ENCODE measurements around the gene REC114. TPM values are rescaled to one million over a fixed set of nuclear protein-coding genes. Genes with fewer than 3 reads are reported as not detected.

Gene REC114
- total and polyA plus RNA-seq, 10 of the 15 experiments (the other 5 are each of a cell fraction or from before 2014, with no cell fraction given): not detected

DNA sequence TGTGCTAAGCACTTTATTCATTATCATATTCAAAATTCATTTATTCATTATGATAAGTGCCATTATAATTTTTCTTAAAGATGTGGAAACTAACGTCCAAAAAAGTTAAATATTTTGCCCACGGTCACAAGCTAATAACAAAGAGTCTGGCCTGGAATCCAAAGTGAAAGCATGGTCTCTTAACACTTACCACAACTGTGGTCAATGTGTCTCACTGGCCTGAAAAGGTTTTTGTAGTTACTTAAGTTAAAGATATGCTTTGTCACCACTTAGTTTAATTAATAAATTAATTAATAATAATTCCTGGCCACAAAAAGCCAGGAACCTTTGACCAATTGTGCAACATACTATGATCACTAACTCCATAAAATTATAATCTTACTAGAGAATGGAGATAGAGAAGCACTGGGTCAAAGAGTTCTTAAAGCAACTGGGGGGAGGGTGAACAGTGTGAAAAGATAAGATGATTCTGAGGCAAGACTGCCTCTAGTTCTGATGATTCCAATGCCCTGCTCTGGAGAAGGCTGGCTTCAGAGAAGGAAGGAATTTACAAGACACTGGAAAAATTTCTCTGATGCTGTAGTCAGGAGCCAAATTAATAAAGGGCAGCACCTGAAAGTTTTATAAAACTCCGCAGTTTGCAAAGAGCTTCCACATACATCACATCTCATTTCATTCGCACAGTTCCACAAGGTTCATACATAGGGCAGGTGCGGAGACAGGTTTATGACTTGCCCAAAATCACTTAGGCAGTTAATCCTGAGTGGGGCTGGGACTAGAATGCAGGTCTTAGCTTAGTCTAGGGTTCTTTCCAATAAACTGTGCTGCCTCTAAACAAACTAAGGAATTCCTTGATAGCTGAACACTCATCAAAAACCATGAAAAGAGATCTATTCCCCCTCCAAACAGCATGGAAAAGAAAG is 157.7 kb downstream of the REC114 start:
- ChIA-PET POLR2A (no interaction called here), RAD21 (ENCODE audit: unreplicated experiment) (interaction anchor here (1.2 to 1.4 kb wide), 2 partner anchors 30 to 36 kb away, joined by 3 to 6 read pairs; no protein-coding TSS in a partner anchor), CTCF (interaction anchor here (1.5 to 11.1 kb wide), 2 partner anchors 34 to 40 kb away, joined by 4 to 170 read pairs; partner anchors contain the start of gene NPTN), SMC1A (ENCODE audit: uncharacterized antibody, unreplicated experiment) (interaction anchor here (1.3 to 10.9 kb wide), 5 partner anchors 11 to 35 kb away, joined by 4 to 130 read pairs (median 5); no protein-coding TSS in a partner anchor)
- Histone ChIP-seq H3K9me3 (replicated peaks; ENCODE audit: control insufficient read depth, insufficient read depth, low read length) (no peaks in the 10 kb centered on the region), H4K20me1 (ENCODE audit: control insufficient read depth, insufficient read depth) (no peaks in the 10 kb centered on the region; the same call in 1 of the 2 replicates), H3K27me3 (replicated peaks in 1 of 2; ENCODE audit: control insufficient read depth in 2 of 2, insufficient read depth in 2 of 2, low read length in 1 of 2) (no peaks in the 10 kb centered on the region), H3K4me3 (no peak overlapping the region), H3K79me2 (ENCODE audit: control insufficient read depth, insufficient read depth, low read length) (peaks cover 58% of the 10 kb centered on the region), H2AFZ (ENCODE audit: control insufficient read depth, low read depth, low read length) (no peak overlapping the region), H3K27ac (ENCODE audit: control insufficient read depth, insufficient read depth) (no peak overlapping the region), H3K36me3 (ENCODE audit: control insufficient read depth in 2 of 2, insufficient read depth in 2 of 2, low read length in 1 of 2) (peaks cover 1 to 7% of the 10 kb centered on the region in 2 experiments), H3K4me2 (ENCODE audit: control insufficient read depth, insufficient read depth) (no peak overlapping the region), H3K4me1 (ENCODE audit: control insufficient read depth, insufficient read depth, low read length) (peaks cover 20% of the 10 kb centered on the region), H3K9ac (ENCODE audit: control insufficient read depth, insufficient read depth, low read length) (no peak overlapping the region)
- intact Hi-C loops (cut with micrococcal nuclease; ENCODE audit: unreplicated experiment): no loop called here
- BruUV-seq (replicated peaks): no TSS peak
- in situ Hi-C loops (cut with MboI): no loop called here
- ATAC-seq (peak; percentile 66), FAIRE-seq (no peak), DNase-seq (ENCODE audit: low read depth, low spot score) (no peak)
- TF ChIP-seq SRF (IDR thresholded peaks at IDR 0.05; ENCODE audit: low read depth in 2 of 2, low read length in 2 of 2) (no peak), ASH2L (IDR thresholded peaks at IDR 0.05; ENCODE audit: borderline replicate concordance, low read depth) (no peak), RUNX3 (IDR thresholded peaks at IDR 0.05; ENCODE audit: low read length) (peak; percentile 18; the same call in 1 of the 2 replicates)
- WGBS (ENCODE audit: insufficient coverage, insufficient replicate concordance, low lambda C conversion rate, missing lambda C conversion rate): over 99% methylated on average over 5 of the region's 5 CpGs

Measured in GM12878 (cell line).